Measurements from ENCODE around the gene MAZ. TPM values are rescaled to one million over a fixed set of nuclear protein-coding genes. Genes with fewer than 3 reads are reported as not detected.

MAZ gene
- total RNA-seq, 6 experiments from 2014 or later: 42.9 to 106 (median 60.7) TPM

DNA sequence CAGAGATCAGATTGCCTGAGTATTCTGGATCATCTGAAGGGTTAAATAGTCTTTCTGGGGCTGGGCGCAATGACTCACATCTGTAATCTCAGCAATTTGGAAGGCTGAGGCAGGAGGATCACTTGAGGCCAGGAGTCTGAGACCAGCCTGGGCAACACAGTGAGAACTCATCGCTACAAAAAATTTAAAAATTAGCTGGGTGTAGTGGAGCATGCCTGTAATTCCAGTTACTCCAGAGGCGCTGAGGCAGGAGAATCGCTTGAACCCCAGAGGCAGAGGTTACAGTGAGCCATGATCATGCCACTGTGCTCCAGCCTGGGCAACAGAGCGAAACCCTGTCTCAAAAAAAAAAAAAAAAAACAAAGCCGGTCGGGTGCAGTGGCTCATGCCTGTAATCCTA lies 29.6 kb downstream of the MAZ start:
- Histone ChIP-seq H3K4me1 (peaks cover 0 to 8% (median 1%) of the 10 kb centered on the region in 4 donors), H3K9me3 (no peaks in the 10 kb centered on the region), H3K27me3 (no peaks in the 10 kb centered on the region), H3K4me3 (no peak overlapping the region), H3K36me3 (peaks cover 9 to 66% (median 36%) of the 10 kb centered on the region in 4 donors), H3K27ac (no peak overlapping the region)
- 90% methylated on average over 7 of the region's 7 CpGs for WGBS (ENCODE audit: insufficient coverage, low coverage, low lambda C conversion rate, missing lambda C conversion rate)
- no peak for TF ChIP-seq POLR2A (IDR thresholded peaks at IDR 0.05)
- TF ChIP-seq, protein P1, sequence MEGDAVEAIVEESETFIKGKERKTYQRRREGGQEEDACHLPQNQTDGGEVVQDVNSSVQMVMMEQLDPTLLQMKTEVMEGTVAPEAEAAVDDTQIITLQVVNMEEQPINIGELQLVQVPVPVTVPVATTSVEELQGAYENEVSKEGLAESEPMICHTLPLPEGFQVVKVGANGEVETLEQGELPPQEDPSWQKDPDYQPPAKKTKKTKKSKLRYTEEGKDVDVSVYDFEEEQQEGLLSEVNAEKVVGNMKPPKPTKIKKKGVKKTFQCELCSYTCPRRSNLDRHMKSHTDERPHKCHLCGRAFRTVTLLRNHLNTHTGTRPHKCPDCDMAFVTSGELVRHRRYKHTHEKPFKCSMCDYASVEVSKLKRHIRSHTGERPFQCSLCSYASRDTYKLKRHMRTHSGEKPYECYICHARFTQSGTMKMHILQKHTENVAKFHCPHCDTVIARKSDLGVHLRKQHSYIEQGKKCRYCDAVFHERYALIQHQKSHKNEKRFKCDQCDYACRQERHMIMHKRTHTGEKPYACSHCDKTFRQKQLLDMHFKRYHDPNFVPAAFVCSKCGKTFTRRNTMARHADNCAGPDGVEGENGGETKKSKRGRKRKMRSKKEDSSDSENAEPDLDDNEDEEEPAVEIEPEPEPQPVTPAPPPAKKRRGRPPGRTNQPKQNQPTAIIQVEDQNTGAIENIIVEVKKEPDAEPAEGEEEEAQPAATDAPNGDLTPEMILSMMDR (IDR thresholded peaks at IDR 0.05): no peak
- DNase-seq (no peak), ATAC-seq (no peak)
- intact Hi-C loops (cut with DNase I): no loop called here

GRCh38 chr16:29836623-29837022 lies 30.3 kb downstream of the MAZ start:
- H3K27me3 ChIP-seq: no peaks in the 10 kb centered on the region
- peaks cover 0 to under 1% (median 0%) of the 10 kb centered on the region in 4 donors for H3K4me1 ChIP-seq
- no peak overlapping the region for H3K4me3 ChIP-seq
- no peak for DNase-seq
- intact Hi-C loops (cut with DNase I): no loop called here
- 100% methylated on average over 1 of the region's 15 CpGs for WGBS (ENCODE audit: insufficient coverage, low coverage, low lambda C conversion rate, missing lambda C conversion rate)
- ATAC-seq: peak in 1 of 4 donors; percentile 8
- peaks cover 9 to 69% (median 35%) of the 10 kb centered on the region in 4 donors for H3K36me3 ChIP-seq
- H3K27ac ChIP-seq: no peak overlapping the region
- no peak for TF ChIP-seq POLR2A (IDR thresholded peaks at IDR 0.05)
- TF ChIP-seq, protein P1 (IDR thresholded peaks at IDR 0.05): no peak
- no peaks in the 10 kb centered on the region for H3K9me3 ChIP-seq

DNA sequence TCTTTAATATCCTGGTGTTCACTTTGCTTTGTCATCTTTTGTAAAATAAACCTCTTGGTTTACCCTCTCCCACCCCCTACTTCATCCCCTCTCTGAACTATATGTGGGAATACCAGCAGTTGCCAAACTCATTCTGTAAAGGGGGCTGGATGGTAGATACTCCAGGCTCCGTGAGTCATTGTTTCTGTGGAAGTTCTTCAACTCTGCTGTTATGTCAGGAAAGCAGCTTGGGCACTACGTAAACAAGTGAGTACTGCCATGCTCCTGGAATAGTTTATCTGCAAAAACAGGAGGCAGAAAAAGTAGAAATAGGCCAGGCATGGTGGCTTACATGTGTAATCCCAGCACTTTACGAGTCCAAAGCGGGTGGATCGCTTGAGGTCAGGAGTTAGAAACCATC lies 31.5 kb downstream of the MAZ start:
- intact Hi-C loops (cut with DNase I): no loop called here
- Histone ChIP-seq H3K27ac (no peak overlapping the region), H3K9me3 (no peaks in the 10 kb centered on the region), H3K27me3 (no peaks in the 10 kb centered on the region), H3K4me1 (no peaks in the 10 kb centered on the region), H3K36me3 (peaks cover 9 to 73% (median 36%) of the 10 kb centered on the region in 4 donors), H3K4me3 (no peak overlapping the region)
- no peak for TF ChIP-seq POLR2A (IDR thresholded peaks at IDR 0.05)
- TF ChIP-seq, protein P1 (IDR thresholded peaks at IDR 0.05): no peak
- 98% methylated on average over 5 of the region's 5 CpGs for WGBS (ENCODE audit: insufficient coverage, low coverage, low lambda C conversion rate, missing lambda C conversion rate)
- DNase-seq (no peak), ATAC-seq (no peak)

GRCh38 chr16:29839822-29840221 lies 33.5 kb downstream of the MAZ start:
- no peaks in the 10 kb centered on the region for H3K9me3 ChIP-seq
- intact Hi-C loops (cut with DNase I): no loop called here
- DNase-seq: no peak
- H3K27ac ChIP-seq: no peak overlapping the region
- TF ChIP-seq POLR2A (IDR thresholded peaks at IDR 0.05): no peak
- TF ChIP-seq, protein P1 (IDR thresholded peaks at IDR 0.05): no peak
- H3K4me1 ChIP-seq: no peaks in the 10 kb centered on the region
- H3K27me3 ChIP-seq: no peaks in the 10 kb centered on the region
- no peak overlapping the region for H3K4me3 ChIP-seq
- H3K36me3 ChIP-seq: peaks cover 0 to 59% (median 28%) of the 10 kb centered on the region in 4 donors
- ATAC-seq: no peak
- WGBS (ENCODE audit: insufficient coverage, low coverage, low lambda C conversion rate, missing lambda C conversion rate): 93% methylated on average over 3 of the region's 6 CpGs

DNA sequence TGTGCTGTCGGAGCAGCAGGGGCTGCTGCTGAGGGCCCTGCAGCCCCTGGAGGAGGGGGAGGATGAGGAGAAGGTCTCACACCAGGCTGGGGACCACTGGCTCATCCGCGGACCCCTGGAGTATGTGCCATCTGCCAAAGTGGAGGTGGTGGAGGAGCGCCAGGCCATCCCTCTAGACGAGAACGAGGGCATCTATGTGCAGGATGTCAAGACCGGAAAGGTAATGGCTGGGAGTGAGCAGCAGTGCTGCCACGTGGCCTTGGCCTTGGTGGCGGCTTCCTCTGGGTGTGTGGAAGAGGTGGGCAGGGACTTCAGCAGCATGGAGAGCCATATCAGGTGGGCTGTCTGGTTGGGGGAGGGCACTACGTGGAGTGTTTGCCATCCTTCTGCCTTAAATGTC lies 33.9 kb downstream of the MAZ start:
- no peaks in the 10 kb centered on the region for H3K27me3 ChIP-seq
- H3K36me3 ChIP-seq: peaks cover 0 to 56% (median 27%) of the 10 kb centered on the region in 4 donors
- intact Hi-C loops (cut with DNase I): no loop called here
- H3K27ac ChIP-seq: no peak overlapping the region
- no peak overlapping the region for H3K4me3 ChIP-seq
- ATAC-seq (no peak), DNase-seq (no peak)
- 91% methylated on average over 5 of the region's 10 CpGs for WGBS (ENCODE audit: insufficient coverage, low coverage, low lambda C conversion rate, missing lambda C conversion rate)
- H3K9me3 ChIP-seq: no peaks in the 10 kb centered on the region
- no peaks in the 10 kb centered on the region for H3K4me1 ChIP-seq
- TF ChIP-seq, protein P1 (IDR thresholded peaks at IDR 0.05): no peak
- no peak for TF ChIP-seq POLR2A (IDR thresholded peaks at IDR 0.05)

All from right lobe of liver (tissue), 6 donors.